Measurements from ENCODE around the gene FBRSL1. TPM values are rescaled to one million over a fixed set of nuclear protein-coding genes. Genes with fewer than 3 reads are reported as not detected.

FBRSL1 gene
- total RNA-seq, 1 donor from 2014 or later: 24.0 TPM

DNA sequence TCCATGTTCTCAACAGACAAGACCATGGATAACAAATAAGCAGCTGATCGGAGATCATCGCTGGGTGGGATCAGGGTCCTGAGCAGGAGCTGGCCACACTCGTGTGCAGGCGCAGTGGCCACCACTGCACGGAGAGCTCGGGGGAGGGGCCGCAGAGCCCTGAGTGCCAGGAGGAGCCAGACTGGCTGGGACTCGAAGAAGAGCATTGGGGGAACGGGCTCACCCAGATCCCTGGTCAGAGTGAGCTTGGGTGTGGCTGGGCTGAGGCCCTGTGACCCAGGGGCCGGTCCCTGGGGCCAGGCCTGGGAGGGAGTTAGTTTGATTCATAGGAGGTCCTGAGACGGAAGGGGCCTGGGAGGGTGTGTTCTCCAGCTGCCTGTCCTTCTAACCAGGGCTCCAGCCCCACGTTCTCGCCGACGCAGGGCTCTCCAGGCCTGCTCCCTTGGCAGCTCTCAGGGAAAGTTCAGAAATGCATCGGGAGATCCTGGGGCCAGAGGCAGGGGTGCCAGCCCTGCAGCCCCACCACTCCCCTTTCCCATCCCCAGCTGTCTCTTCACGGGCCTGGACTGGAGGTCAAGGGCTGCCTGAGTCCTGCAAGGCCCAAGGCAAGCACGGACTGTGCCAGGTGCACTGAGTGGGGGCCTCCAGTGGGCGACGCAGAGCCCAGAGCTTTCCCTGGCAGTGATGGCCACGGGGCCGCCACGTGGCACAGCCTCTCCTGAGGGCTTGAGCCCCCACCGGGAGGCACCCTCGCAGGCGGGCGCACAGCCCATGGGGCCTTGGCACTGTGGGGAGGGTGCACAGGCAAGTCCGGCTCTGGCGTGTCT lies 48.1 kb downstream of the FBRSL1 start:
- DNase-seq (ENCODE audit: extremely low read depth, low read depth, low spot score): no peak

DNA sequence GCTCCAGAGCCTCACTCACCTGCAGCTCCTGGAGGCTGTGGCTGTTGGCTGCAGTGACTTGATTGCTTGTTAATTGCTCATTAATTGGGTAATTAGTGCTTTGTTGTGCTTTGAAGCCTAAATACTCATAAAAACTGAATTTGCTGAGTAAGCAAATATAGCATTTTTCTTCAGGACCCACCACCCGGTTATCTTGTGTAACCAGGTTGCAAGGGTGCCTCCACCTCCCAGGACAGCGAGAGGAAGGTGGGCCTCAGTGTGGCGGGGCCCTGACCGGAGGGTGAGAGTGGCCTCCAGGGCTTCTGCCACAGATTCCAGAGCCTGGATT lies 48.7 kb downstream of the FBRSL1 start:
- DNase-seq (ENCODE audit: extremely low read depth, low read depth, low spot score): no peak

DNA sequence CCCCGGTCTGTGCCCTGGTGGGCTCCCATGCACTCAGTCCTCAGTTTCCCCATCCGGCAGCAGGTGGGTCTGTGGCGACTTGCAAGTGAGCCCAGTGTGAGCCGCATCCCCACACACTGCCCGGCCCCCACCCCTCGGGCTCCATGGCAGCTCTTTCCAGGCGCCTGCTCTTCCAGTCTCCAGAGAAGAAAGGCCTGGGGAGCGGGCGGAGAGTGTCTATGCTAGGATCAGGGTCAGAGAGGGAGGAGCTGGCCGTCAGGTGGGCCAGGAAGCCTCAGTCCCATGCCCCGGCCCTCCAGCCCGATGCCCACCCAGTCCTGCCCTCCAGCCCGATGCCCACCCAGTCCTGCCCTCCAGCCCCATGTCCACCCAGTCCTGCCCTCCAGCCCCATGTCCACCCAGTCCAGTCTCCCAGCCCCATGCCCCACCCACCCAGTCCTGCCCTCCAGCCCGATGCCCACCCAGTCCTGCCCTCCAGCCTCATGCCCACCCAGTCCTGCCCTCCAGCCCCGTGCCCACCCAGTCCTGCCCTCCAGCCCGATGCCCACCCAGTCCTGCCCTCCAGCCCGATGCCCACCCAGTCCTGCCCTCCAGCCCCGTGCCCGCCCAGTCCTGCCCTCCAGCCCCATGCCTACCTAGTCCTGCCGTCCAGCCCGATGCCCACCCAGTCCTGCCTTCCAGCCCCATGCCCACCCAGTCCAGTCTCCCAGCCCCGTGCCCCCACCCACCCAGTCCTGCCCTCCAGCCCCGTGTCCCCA lies 49.2 kb downstream of the FBRSL1 start:
- DNase-seq (ENCODE audit: extremely low read depth, low read depth, low spot score): no peak

DNA sequence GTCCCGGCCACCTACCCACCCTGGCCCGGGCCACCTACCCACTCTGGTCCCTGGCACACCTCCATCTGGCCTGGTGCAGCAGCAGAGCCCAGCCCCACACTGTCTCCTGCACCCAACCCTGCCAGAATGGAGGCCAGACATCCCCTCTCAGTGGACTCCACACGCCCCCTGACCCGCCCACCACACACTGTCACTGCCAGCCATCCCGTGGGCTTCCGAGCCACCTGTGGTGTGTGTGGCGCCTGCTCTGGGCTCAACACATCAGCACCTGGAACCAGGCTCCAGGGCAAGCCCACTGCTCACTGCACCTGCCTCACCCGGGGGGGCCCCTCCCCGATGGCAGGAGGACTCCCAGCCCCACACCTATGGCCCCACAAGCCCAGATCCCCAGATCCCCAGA lies 50.5 kb downstream of the FBRSL1 start:
- no peak for DNase-seq (ENCODE audit: extremely low read depth, low read depth, low spot score)

DNA sequence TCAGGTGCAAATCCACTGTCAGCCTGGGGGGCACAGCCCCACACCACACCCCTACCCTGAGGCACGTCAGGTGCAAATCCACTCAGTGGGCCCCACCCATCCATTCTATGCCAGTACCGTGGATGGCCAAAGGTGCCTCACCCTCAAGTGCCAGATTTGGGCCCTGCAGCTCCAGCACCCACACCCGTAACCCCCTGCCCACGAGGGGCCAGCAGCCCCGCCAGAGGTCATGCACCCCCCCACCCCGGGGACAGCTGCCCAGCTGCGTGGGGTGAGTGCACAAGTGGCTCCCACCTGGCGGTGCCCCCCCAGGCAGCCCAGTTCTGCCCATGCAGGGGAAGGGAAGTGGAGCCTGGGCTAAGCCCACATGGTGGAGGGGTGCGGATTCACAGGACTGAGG lies 51.2 kb downstream of the FBRSL1 start:
- no peak for DNase-seq (ENCODE audit: extremely low read depth, low read depth, low spot score)

DNA sequence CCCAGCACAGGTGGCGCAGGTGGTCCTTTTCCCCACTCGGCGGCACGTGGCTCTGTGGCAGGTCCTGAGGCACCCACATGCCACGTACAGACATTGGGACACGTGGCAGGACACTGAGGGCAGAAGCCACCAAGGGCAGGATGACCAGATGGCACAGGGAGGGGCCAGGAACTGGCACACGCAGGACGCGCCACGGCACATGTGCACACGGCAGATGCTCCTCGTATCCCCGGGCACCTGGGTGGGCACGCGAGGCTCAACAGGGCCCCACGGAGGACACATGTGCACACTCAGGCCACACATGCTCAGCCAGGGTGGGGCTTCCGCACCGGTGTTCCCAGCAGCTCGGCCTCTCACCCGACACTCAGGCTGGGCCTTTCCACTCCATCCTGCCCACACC lies 52.0 kb downstream of the FBRSL1 start:
- no peak for DNase-seq (ENCODE audit: extremely low read depth, low read depth, low spot score)

DNA sequence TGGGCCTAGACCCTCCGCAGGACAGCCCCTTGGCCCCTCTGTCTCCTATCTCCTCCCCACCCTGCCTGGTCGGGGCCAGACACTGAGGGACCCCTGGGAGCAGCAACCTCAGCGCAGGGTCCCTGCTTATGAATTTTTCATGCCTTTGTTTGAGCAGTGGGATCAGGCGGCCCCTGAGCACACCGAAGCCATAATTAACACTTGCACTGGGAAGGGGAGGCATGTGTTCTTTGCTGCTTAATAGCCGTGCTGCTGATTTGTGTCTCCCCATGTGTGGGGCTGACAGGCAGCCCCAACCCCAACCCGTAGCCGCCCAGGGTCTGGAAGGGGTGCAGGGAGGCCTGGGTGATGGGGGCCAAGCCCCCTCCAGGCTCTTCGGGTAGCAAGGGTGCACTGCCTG lies 52.7 kb downstream of the FBRSL1 start:
- DNase-seq (ENCODE audit: extremely low read depth, low read depth, low spot score): no peak

DNA sequence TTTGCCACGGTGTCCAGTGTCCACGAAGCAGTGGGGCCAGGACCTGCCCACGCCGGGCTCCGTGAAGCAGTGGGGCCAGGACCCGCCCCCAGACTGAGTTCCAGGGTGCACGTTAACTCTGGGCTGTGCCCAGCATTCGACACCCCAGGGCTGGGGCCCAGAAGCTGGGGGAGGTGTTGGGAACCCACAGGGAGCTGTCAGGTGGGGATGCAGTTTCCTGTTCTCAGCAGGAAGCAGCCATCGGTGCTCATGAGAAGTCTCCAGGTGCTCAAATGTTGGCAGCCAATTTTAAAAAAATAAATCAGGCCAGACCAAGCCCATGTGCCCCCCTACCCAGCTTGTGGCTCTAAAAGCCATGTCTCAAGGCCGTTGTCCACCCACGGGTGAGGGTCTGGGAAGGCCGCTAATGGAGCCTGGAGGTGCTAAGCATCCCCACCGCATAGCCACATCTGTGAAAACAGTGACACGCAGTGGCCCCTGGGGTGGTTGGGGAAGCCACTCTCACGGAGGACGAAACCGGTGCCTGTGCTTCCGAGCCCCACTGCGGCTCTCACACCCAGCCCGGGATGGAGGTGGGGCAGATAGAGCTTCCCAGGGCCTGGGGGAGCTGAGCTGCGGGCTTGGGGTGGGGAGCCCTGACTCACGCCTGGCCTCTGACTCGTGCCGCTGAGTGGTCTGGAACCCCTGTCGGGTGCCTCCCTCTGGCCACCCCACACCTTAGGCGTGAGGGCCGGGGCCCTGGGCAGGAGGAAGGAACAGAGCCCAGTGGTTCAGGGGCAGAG lies 53.5 kb downstream of the FBRSL1 start:
- DNase-seq (ENCODE audit: extremely low read depth, low read depth, low spot score): no peak

DNA sequence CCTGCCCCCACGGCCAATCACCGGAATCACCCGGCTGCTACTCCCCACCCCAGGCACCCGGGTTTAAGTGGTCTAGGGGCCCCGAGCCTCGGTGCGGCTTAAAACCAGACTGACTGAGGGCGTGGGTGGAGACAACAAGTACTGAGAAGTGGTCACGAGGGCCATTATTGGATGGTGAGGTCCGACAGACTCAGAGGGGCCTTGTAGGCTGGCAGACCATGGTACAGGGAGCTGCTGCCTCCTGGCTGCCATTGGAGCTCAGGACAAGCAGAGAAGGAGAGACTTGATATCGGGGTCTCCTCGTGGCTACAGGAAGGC lies 54.1 kb downstream of the FBRSL1 start:
- DNase-seq (ENCODE audit: extremely low read depth, low read depth, low spot score): no peak

DNA sequence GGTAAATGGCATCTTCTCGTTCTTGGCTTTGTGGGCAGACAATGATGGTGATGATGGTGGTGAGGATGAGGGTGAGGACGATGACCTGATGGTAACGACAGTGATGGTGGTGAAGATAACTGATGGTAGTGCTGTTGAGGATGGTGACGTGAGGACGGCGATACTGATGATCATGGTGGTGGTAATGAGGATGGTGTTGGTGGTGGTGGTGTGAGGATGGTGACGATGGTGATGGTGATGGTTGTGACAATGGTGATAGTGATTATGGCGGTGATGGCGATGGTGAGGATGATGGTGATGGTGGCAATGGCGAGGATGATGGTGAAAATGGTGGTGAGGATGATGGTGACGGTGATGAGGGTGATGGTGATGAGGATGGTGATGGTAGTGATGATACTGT lies 54.5 kb downstream of the FBRSL1 start:
- DNase-seq (ENCODE audit: extremely low read depth, low read depth, low spot score): no peak

DNA sequence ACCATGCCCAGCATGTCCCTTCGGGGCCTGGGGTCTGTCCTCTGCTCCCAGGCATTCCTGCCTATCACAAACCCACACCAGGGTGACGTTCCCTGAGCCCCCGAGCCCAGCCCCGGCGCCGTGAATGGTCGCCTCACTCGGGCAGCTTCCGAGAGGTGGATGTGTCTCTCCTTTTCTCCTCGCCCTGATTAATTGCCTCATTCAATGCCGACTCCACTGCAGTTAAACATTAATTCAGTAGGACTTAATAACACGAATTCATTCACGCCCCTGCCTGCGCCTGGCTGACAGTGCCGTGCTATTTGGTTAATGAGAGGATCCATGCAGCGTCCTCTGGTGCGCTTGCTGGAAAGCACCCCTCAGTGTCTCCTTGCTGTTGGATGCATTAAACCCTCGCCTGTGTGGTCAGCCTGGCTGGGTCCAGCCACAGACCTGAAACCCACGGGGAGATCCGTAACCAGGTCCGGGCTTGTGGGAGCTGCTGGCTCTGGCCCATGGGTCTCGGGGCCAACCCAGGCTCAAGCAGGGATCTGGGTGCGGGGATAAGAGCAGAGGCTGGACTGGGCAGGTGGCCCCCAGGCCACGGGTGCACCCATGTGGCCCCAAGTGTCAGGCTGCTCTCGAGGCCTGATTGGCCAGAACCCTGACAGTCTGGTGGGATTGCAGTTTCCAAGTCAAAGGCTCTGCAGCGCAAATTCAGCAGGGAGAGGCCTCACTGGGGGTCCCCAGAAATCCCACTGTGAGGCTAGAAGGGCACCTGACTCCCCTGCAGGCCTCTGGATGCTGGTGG lies 55.4 kb downstream of the FBRSL1 start:
- no peak for DNase-seq (ENCODE audit: extremely low read depth, low read depth, low spot score)

DNA sequence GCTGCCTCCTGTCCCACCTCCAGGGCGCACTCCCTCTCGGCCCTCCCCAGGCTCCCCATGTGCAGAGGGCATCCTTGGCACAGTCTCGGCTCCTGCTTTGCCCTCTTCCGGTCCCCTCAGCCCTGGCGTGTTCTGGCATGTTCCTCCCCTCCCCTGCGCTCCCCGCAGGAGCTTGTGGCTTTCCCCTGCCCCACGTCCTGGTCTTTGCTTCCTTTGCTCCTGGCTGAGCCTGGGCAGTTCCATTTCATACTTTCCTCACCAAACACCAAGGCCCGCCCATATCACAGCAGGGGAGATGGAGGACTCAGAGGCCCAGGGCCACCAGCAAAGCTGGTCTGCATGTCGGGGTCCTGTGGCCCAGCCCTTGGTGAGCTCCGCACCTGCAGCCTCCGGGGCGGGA lies 56.0 kb downstream of the FBRSL1 start:
- no peak for DNase-seq (ENCODE audit: extremely low read depth, low read depth, low spot score)

DNA sequence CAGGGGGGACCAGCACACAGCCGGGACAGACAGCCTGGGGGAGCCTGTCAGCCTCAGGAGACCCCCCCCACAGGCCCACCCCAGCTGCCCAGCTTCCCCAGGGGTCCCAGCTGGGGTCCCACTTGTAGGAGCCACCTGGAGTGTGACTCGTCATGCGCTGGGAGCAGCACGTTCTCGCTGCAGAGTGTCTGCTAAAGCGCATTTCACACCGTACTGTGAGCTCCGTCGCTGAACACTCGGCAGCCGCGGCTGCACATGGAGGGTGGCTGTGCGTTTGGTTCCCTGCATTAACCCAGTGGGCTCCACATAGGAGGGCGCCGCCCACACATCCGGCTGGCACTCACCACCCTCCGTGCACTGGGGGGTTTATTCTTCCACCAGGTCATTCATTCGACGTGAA lies 56.7 kb downstream of the FBRSL1 start:
- DNase-seq (ENCODE audit: extremely low read depth, low read depth, low spot score): no peak

DNA sequence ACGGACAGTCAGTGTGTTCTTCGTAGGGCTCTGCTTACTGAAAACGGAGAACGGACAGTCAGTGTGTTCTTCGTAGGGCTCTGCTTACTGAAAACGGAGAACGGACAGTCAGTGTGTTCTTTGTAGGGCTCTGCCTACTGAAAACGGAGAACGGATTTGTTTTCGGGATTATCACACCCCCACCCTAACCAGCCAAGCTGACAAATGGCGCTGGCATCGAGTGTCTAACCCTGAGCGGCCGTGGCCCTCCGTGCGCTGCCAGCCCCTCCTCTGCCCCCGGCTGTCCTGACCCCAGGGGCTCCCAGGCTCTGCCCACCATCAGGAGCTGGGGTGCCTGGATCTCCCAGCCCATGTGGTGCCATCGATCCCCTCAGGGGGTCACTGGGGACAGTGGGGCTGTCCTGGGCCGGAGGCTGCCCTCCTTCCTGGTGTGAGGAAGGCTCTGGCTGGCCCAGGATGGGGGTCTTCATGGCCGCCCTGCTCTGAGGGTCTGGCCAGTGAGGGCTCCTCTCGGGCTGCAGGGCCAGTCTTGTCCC lies 57.3 kb downstream of the FBRSL1 start:
- no peak for DNase-seq (ENCODE audit: extremely low read depth, low read depth, low spot score)

DNA sequence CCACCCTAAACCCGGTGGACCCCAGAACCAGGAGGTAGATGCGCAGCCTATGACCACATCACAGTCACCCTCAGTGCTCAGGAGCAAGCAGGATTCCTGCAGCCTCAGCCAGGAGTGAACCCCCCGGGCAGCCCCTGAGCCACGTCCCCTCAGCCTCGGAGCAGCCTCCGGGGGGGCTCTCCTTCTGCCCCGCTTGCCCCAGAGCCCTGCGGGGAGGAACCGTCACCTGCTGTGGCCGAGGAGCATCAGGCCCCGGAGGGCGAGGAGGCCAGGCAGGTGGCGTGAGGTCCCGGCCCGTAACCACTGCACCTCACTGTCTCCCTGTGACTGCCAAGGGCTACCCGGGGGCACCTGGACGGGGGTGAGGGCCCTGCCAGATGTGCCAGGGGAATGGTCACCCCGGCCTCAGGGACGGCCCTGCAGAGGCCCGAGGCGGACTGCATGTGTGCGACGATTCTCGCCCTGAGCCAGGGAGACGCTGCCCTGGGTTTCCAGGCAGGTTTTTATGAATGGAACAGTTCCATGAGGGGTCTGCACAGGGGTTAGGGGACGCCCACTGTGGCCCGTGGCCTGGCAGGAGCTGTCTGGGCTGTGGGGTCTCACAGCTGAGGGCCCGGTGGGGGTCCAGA lies 58.6 kb downstream of the FBRSL1 start:
- DNase-seq (ENCODE audit: extremely low read depth, low read depth, low spot score): no peak

DNA sequence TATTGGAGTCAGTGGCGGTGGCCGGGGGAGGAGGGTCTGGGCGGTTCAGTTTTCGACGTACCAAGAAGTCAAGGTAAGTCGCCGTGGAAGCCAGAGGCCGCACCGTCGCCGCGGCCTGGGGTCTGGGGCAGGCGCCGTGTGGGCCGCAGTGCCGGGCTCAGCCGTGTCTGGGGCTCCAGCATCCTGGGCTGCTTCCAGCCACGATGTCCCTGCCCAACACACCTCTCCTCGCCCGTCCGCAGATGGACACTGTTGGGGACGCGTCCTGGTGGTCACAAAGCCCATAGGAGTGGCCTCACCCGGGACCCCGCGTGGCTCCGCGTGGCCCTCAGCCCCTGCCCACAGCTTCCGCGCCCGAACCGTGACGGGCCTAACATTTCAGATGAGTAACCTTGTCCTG lies 59.1 kb downstream of the FBRSL1 start:
- DNase-seq (ENCODE audit: extremely low read depth, low read depth, low spot score): no peak

DNA sequence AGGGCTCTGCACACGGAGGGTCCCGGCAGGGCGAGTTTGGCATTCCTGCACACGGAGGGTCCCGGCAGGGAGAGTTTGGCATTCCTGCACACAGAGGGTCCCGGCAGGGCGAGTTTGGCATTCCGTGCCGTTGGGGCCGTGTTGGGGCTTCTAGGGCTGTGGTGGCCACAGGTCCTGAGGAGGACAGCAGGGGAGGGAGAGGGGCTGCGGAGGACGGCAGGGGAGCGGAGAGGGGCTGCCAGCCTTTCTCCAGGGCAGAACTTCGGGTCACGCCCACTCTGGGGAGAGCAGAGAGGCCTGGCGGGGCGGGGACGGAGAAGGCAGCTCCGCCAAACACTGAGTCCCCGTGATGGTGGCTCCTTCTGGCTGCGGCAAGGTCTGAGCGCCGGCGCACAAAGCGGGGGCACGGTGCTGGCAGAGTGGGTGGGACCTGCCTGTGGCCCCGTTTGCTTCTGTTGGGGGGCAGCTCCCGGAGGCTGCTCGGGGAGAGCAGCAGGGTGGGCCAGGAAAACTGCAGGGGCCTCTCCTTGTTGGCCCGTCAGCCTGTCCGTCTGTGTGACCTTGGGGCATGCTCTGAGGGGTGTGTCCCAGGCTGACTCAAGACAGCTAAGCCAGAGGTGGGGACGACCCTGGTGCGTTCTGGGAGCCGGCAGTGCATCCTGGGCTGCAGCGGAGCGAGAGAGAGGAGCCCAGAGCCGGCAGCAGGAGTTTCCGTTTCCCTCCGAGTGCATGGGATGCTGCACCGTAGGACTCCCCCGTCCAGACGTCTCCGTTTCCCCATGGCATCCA lies 60.3 kb downstream of the FBRSL1 start:
- DNase-seq (ENCODE audit: extremely low read depth, low read depth, low spot score): no peak

DNA sequence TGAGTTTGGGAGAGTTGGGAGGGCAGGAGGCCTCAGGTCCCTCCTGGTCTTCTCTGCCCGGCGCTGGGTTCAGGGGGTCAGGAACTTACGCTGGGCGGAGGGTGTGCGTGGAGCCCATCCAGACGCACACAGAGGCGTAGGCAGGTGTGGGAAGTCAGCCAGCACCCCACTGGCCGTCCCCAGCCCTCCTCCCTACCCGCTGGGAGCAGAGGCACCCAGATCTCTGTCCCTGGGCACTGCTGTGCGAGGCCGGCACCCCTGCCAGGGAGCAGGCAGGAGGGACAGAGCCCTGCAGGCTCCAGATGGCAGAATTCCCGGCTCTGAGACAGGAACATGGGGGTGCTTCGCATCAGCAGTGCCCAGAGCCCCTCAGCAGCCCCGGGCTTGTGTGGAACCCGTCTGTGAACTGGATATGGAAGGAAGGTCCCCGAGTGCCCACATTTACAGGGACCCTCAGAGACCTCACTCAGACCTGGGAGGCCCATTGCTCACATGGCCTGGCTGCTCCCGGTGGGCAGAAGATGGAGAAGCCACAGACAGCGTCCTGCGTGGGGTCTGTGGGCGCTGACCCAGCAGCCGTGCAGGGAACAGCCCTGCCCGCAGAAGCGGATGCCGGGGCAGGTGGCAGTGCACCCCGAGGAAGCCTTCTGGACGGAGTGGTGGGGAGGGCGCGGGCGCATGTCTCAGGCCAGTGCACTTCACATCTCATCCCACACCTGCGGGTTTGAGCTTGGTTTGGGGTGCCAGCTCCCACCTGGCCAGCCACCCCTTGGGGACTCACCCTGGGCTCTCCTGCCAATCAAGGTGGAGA lies 61.1 kb downstream of the FBRSL1 start:
- no peak for DNase-seq (ENCODE audit: extremely low read depth, low read depth, low spot score)

DNA sequence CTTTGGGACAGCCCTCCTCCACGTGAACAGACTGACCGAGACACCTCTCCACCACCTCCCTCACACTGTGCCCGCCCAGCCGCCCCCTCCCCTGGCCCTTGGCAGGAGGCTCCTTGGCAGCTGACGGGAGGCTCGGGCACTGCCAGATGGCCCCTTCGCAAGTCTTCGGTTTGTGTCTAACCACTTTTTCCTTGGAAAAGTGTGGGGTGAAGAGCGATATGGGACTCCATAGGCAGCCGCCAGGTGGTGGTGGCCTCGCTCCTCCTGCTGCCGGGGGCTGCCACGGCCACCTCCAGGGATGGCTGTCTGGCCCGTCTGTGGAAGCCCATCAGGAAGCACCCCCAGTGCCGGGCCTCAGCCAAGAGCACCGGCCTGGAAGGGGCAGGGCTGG lies 61.7 kb downstream of the FBRSL1 start:
- no peak for DNase-seq (ENCODE audit: extremely low read depth, low read depth, low spot score)
